HG03469 (cell line): ENCODE data around the gene ACTR5.

ENCODE experiments used
- ATAC-seq: cut with Tn5 transposase; IDR thresholded peaks from one replicate; pipeline ENCODE4 v1.9.1; 2021; ENCODE audit warnings: mild to moderate bottlenecking, moderate library complexity, moderate number of reproducible peaks; ENCODE audit not compliant: unreplicated experiment

The ACTR5 gene

DNA sequence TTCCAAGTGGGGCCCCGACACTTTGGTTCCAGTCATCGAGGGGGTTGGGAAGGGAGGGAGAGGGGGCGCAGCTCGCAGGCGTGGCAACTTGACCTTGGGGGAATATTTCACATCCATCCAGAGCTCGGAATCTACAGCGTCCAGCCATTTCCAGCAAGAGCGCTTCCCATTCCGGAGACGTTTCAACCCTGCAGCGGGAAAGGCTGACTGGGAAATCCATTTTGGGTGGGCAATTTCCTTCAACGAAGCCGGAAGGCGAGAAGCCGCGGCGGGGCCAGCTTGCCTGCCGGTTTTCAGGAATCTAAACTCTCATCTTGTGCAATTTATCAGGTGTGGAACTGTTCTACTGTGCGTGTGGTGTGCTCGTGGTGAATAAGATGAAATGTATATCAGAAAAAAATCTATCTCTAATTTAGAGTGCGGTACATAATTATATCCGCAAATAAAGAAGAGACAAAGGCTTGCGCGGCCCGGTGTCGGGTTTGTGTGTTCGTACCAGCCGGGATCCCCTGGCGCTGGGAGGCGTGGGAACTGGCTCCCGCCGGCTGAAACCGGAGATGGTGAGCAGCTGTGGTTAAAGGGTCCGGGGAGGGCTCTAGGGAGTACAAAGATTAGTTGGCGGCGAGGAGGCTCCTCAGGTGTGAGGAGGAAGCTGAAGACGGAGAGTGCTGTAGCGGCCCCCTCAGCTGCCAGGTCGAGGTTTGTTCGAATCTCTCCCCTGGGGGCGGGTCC, 19.2 kb upstream of the ACTR5 start:
- no peak for ATAC-seq

DNA sequence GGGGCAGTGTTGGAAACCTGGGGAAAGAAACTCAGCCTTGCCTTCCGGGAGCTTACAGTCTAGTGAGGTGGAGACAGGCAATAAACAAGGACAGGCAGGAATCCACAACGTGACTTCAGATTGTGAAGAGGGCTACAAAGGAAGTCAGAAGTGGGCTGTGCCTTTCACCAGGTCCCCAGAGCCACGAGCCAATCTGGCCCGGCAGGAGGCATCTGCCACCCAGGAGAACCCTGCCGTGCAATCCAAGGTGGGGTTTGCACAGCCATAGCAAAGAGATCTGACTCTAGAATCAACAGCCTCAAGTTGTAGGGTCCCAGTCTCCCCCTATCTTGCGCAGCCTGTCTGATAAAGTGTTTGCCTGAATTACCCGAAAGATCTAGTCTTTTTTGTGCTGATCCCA, 18.5 kb upstream of the ACTR5 start:
- ATAC-seq = no peak

- no peak for ATAC-seq
Measured at GRCh38 chr20:38730167-38730988, 17.9 kb upstream of the ACTR5 start.

- ATAC-seq = no peak
Measured at GRCh38 chr20:38730989-38731737, 17.1 kb upstream of the ACTR5 start.

DNA sequence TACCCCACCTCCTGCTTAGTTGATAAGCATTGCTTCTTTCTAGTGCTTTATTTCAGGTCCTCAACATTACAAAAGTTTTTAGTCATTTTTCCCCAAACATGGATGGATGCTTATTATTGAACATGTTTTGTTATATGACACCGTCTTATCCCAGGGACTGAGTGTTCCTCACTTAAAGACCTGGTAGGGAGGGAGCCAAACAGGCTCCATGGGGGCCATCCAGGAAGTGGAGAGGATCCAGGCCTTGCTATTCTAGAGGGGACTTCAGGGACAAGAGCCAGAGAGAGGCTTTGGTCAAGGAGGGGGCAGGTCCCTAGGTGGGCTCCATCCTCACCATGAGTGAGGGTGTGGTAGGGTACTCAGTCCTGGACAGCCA, 16.5 kb upstream of the ACTR5 start:
- no peak for ATAC-seq

GRCh38 chr20:38732981-38733380, 15.3 kb upstream of the ACTR5 start:
- no peak for ATAC-seq

DNA sequence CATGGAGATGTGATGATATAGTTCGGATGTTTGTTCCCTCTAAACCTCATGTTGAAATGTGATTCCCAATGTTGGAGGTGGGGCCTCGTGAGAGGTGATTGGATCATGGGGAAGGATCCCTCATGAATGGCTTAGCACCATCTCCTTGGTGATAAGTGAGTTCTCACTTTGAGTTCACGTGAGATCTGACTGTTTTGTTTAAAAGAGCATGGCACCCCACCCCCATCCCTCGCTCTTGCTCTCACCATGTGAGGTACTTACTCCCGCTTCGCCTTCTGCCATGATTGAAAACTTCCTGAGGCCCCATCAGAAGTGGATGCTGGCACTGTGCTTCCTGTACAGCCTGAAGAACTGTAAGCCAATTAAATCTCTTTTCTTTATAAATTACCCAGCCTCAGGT, 13.1 kb upstream of the ACTR5 start:
- ATAC-seq = no peak

DNA sequence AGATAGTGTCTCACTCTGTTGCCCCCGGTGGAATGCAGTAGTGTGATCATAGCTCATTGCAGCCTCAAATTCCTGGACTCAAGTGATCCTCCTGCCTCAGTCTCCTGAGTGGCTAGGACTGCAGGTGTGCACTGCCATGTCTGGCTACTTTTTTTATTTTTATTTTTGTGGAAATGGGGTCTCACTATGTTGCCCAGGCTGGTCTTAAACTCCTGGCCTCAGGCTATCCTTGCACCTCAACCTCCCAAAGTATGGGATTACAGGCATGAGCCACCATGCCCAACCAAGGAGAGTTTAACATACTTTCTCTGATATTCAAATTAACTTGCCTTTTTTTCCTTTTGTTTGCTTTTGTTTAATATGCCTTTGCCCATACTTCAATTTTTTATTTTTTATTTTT, 10.4 kb upstream of the ACTR5 start:
- no peak for ATAC-seq

DNA sequence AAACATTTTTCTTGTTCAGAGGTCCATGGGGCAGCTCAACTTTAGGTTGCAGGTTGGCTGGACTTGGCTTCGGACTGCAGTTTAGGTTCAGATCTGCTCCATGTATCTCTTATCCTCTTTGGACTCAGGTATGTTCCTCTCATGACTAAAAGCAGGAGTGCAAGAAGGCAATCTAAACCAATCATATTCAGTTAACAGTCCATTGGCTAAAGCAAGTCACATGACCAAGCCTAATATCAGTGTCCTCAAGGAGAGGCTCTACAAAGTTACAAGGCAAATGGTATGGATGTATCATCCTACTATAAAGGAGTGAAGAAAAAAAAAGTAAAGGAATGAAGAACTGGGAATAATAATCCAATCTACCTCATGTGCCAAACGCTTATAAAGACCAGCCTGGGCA, 2.5 kb upstream of the ACTR5 start:
- no peak for ATAC-seq

GRCh38 chr20:38747495-38748096, 664 bp upstream of the ACTR5 start:
- ATAC-seq = no peak

GRCh38 chr20:38748861-38749149, 545 bp downstream of the ACTR5 start:
- no peak for ATAC-seq

GRCh38 chr20:38751360-38751976, 3.2 kb downstream of the ACTR5 start:
- no peak for ATAC-seq

- no peak for ATAC-seq
Measured at GRCh38 chr20:38752029-38752428, 3.8 kb downstream of the ACTR5 start.

- no peak for ATAC-seq
Measured at GRCh38 chr20:38754924-38755323, 6.7 kb downstream of the ACTR5 start.

DNA sequence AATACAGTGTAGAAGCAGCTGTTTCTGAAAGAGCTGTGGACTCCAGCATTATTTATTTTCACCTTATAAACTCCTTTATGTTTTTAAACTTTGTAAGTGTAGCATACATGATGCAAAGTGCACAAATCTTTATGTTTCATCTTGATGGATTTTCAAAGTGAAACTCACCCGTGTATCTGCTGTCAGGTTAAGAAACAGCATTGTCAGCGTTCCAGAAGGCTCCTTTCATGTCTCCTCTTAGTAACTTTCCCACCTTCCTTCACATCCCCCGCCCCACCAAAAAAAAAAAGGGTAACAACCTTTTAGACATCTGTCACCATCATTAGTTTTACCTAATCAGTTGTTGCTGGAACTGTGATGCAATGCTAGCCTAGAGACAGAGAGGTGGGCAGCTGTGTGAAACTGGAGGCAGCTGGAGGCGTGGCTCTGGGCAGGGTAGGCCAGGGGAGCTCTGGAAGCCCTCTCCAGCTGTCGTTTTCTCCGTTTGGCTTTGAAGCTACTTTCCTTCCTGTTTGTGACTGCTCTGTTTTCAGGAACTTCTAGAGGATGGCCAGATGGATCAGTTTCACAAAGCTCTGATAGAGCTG, 7.2 kb downstream of the ACTR5 start:
- ATAC-seq = no peak

- no peak for ATAC-seq
Measured at GRCh38 chr20:38757145-38757775, 9.0 kb downstream of the ACTR5 start.

DNA sequence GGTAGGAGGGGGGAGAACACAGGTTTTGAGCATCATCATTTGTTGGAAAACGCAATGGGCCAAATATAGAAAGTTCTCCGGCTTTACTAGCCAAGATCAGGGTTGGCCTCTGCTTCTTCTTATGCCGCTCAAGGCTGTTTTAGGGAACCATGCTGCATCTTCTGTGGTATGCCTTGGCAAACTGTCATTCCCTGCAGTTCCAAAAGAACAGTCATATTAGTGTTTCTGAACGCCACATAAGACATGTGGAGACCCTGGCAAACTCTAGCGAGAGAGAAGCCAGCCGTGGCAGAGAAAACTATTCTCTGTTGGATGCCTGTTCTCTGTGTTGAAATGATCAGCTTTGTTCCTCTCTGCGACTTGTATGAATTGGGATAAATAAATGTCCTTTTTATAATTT, 10.8 kb downstream of the ACTR5 start:
- ATAC-seq = no peak

- ATAC-seq = no peak
Measured at GRCh38 chr20:38760978-38761377, 12.7 kb downstream of the ACTR5 start.

GRCh38 chr20:38762174-38762573, 13.9 kb downstream of the ACTR5 start:
- no peak for ATAC-seq

DNA sequence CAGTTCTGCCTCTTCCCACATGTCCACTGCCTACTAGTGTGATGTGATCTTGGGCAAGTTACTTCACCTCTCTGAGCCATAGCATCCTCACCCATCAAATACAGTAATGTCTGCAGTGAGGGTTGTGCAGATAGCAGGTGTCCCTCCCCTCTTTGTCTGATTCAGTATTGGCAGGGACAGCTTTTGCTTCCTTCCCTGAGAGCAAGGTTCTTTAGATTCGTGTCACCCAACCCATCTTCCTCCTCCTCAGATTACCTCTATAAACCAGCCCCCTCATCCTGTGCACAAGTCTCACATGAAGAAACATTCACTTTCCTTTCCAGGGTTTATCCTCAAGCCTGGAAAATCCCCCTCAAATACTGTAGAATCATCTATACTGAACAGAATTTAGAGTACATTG, 15.4 kb downstream of the ACTR5 start:
- no peak for ATAC-seq
